ENCODE results near the gene DTX3L.

DNA sequence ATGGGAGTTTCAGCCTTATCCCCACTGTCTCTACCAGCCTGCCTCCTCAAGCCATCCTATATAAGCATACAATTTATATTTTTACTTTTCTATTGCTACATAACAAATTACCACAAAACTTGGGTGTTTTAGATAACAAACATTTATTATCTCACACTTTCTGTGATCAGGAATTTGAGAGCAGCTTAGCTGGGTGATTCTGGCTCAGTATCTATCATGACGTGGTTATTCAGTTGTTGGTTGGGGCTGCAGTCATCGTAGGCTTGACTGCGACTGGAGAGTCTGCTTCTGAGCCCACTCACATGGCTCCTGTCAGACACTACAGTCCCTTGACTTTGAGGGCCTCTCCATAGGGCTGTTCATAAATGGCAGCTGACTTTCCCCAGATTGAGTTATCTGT is 34.0 kb downstream of the DTX3L start:
- TF ChIP-seq POLR2AphosphoS5 (IDR thresholded peaks at IDR 0.05; ENCODE audit: borderline replicate concordance, low read depth, low read length) (no peak), EZH2 (IDR thresholded peaks at IDR 0.05) (no peak)

Measured in SK-N-MC (cell line).